HepG2 (cell line): ENCODE measurements around the gene ADIPOR2. TPM values are rescaled to one million over a fixed set of nuclear protein-coding genes. Genes with fewer than 3 reads are reported as not detected.
A peak's percentile ranks its signal among the peaks of the same experiment; 100 is the strongest.
"Not testable (repeated sequence)": the region's sequence is repeated elsewhere in the genome, so short reads cannot be mapped to it uniquely, and the experiment has no call there.

Experiments
- ATF4 ChIP-seq, 2 experiments: fragments of 450-650 bp in 1 of 2; sonication (generic) in 1 of 2; formaldehyde crosslinking; IDR thresholded peaks; 2 replicates each; pipeline versions ENCODE4 v1.5.0 to v1.8.0; 2020 to 2022; ENCODE audit warnings: mild to moderate bottlenecking in 1 of 2, missing genetic modification reagents in 1 of 2
- BCL6 ChIP-seq: IDR thresholded peaks from 2 replicates; pipeline ENCODE4 v1.6.1; 2016; ENCODE audit warnings: missing genetic modification reagents, missing compliant biosample characterization
- CREM ChIP-seq, 2 experiments: sonication (generic) in 1 of 2; formaldehyde crosslinking in 1 of 2; IDR thresholded peaks; 2 replicates each; pipeline versions ENCODE4 v1.4.0 to v1.6.1; 2016 to 2020; ENCODE audit warnings: antibody characterized with exemption in 1 of 2, mild to moderate bottlenecking in 1 of 2, missing genetic modification reagents in 1 of 2
- FOXK1 ChIP-seq: sonication (generic); formaldehyde crosslinking; IDR thresholded peaks from 2 replicates; pipeline ENCODE4 v1.4.0; 2020; ENCODE audit warnings: low read depth, missing genetic modification reagents, borderline replicate concordance
- GATAD2A ChIP-seq: IDR thresholded peaks from 2 replicates; pipeline ENCODE4 v1.6.1; 2016
- HDAC2 ChIP-seq: sonication (generic); formaldehyde crosslinking; IDR thresholded peaks from 2 replicates; pipeline ENCODE4 v1.4.0; 2020; ENCODE audit warnings: missing genetic modification reagents
- HMG20A ChIP-seq: IDR thresholded peaks from 2 replicates; pipeline ENCODE4 v1.6.1; 2016; ENCODE audit warnings: borderline replicate concordance
- ISL2 ChIP-seq: sonication (generic); formaldehyde crosslinking; IDR thresholded peaks from 2 replicates; pipeline ENCODE4 v1.5.0; 2020; ENCODE audit warnings: missing genetic modification reagents
- MED1 ChIP-seq: sonication (generic); formaldehyde crosslinking; IDR thresholded peaks from 2 replicates; pipeline ENCODE4 v1.4.0; 2020; ENCODE audit warnings: missing genetic modification reagents
- NCOA2 ChIP-seq: sonication (generic); formaldehyde crosslinking; IDR thresholded peaks from 2 replicates; pipeline ENCODE4 v1.8.0; 2022; ENCODE audit warnings: inconsistent platforms
- NR2F1 ChIP-seq, 2 experiments: fragments of 450-650 bp in 1 of 2; formaldehyde crosslinking in 1 of 2; IDR thresholded peaks; 2 replicates each; pipeline versions ENCODE4 v1.5.0 to v1.6.1; 2016 to 2020; ENCODE audit warnings: mild to moderate bottlenecking in 1 of 2, missing compliant biosample characterization in 1 of 2, missing genetic modification reagents in 1 of 2, moderate library complexity in 1 of 2
- PATZ1 ChIP-seq: sonication (generic); formaldehyde crosslinking; IDR thresholded peaks from 2 replicates; pipeline ENCODE4 v1.4.0; 2020; ENCODE audit warnings: missing genetic modification reagents
- POGZ ChIP-seq: sonication (generic); formaldehyde crosslinking; IDR thresholded peaks from 2 replicates; pipeline ENCODE4 v1.4.0; 2020; ENCODE audit warnings: mild to moderate bottlenecking, missing genetic modification reagents
- PPARG ChIP-seq: conservative IDR thresholded peaks from 2 replicates; pipeline ENCODE4 v1.6.1; 2016; ENCODE audit warnings: missing biosample characterization, missing genetic modification reagents
- RCOR2 ChIP-seq: IDR thresholded peaks from 2 replicates; pipeline ENCODE4 v1.6.1; 2016; ENCODE audit warnings: missing biosample characterization, missing genetic modification reagents
- RXRA ChIP-seq: sonication (generic); formaldehyde crosslinking; IDR thresholded peaks from 2 replicates; pipeline ENCODE4 v1.5.1; 2020; ENCODE audit warnings: missing genetic modification reagents
- SALL1 ChIP-seq: sonication (generic); formaldehyde crosslinking; IDR thresholded peaks from 2 replicates; pipeline ENCODE4 v1.8.0; 2022; ENCODE audit warnings: mild to moderate bottlenecking, missing genetic modification reagents
- SOX5 ChIP-seq: IDR thresholded peaks from 2 replicates; pipeline ENCODE4 v1.6.1; 2016; ENCODE audit warnings: borderline replicate concordance
- SOX6 ChIP-seq, 2 experiments: fragments of 450-650 bp in 1 of 2; sonication (generic) in 1 of 2; formaldehyde crosslinking in 1 of 2; IDR thresholded peaks; 2 replicates each; pipeline versions ENCODE4 v1.4.0 to v1.6.1; 2017 to 2020; ENCODE audit warnings: antibody characterized with exemption in 1 of 2, mild to moderate bottlenecking in 1 of 2, missing genetic modification reagents in 1 of 2
- THAP11 ChIP-seq: IDR thresholded peaks from 2 replicates; pipeline ENCODE4 v1.6.1; 2016; ENCODE audit warnings: missing biosample characterization, missing genetic modification reagents
- THRA ChIP-seq: sonication (generic); formaldehyde crosslinking; IDR thresholded peaks from 2 replicates; pipeline ENCODE4 v1.4.0; 2020; ENCODE audit warnings: missing genetic modification reagents, borderline replicate concordance
- ZNF12 ChIP-seq: sonication (generic); formaldehyde crosslinking; IDR thresholded peaks from 2 replicates; pipeline ENCODE4 v1.5.0; 2020; ENCODE audit warnings: missing genetic modification reagents
- ZNF644 ChIP-seq: IDR thresholded peaks from 2 replicates; pipeline ENCODE4 v1.6.1; 2016; ENCODE audit warnings: low read depth
- ZNF780A ChIP-seq: sonication (generic); formaldehyde crosslinking; IDR thresholded peaks from 2 replicates; pipeline ENCODE4 v1.8.0; 2022; ENCODE audit warnings: mild to moderate bottlenecking, missing genetic modification reagents, moderate library complexity
- polyA plus RNA-seq, 8 experiments: library from polyadenylated mRNA; depleted of rRNA in 3 of 8; stranded (reverse) in 7 of 8; unstranded in 1 of 8; fragments of >200 nt; fragmentation: Illumina TruSeq in 4 of 8; extraction: Trizol in 4 of 8; gene quantifications; 2 replicates each; pipeline versions ENCODE4 v1.2.1 to v1.2.3, GENCODE V29; 2011 to 2016; ENCODE audit warnings: low read depth in 4 of 8, missing spikeins in 1 of 8, mixed read lengths in 1 of 8; ENCODE audit not compliant: insufficient read depth in 1 of 8
- total RNA-seq, 5 experiments: library from RNA; depleted of rRNA; stranded (reverse); fragments of >200 nt; fragmentation: Illumina TruSeq; extraction: Trizol; gene quantifications; 2 replicates each; pipeline ENCODE4 v1.2.3, GENCODE V29; 2016; ENCODE audit warnings: low read depth in 1 of 5
- TF ChIP-seq, protein P1 (sequence below): IDR thresholded peaks from 2 replicates; pipeline ENCODE4 v1.6.1; 2016; ENCODE audit warnings: low read depth

ADIPOR2 gene
- total and polyA plus RNA-seq, 2 of the 13 experiments (the other 11 are each of a cell fraction or from before 2014, with no cell fraction given): 35.2 to 52.2 TPM

GRCh38 chr12:1711536-1712211 lies 20.8 kb downstream of the ADIPOR2 start (continued):
- not testable (repeated sequence) for TF ChIP-seq SOX6 (IDR thresholded peaks at IDR 0.05); CREM (CRISPR knock-in tag; IDR thresholded peaks at IDR 0.05)
- peak; percentile 73 for TF ChIP-seq SOX6 (CRISPR knock-in tag; IDR thresholded peaks at IDR 0.05)
- peak; percentile 43 for TF ChIP-seq THAP11 (CRISPR knock-in tag)
- peak; percentile 72 for TF ChIP-seq NCOA2
- TF ChIP-seq THRA (CRISPR knock-in tag): peak; percentile 50; the same call in 1 of the 2 replicates
- peak; percentile 23; the same call in 1 of the 2 replicates for TF ChIP-seq SALL1 (CRISPR knock-in tag)
- peak; percentile 84 for TF ChIP-seq ZNF12 (CRISPR knock-in tag)
- TF ChIP-seq BCL6 (CRISPR knock-in tag): peak; percentile 89
- 0 out of 2 replicates have a peak, but pooled peaks have one; percentile 21 for TF ChIP-seq MED1 (CRISPR knock-in tag)
- peak; percentile 56; the same call in 1 of the 2 replicates for TF ChIP-seq ISL2 (CRISPR knock-in tag)
- TF ChIP-seq ATF4 (CRISPR knock-in tag; IDR thresholded peaks at IDR 0.05): peak in 1 of 2 experiments; percentile 81; a peak in 2 of 4 replicates
- TF ChIP-seq RXRA: peak; percentile 67; the same call in 1 of the 2 replicates
- 0 out of 2 replicates have a peak, but pooled peaks have one; percentile 34 for TF ChIP-seq RCOR2 (CRISPR knock-in tag)
- 0 out of 2 replicates have a peak, but pooled peaks have one; percentile 34 for TF ChIP-seq POGZ (CRISPR knock-in tag)
- TF ChIP-seq FOXK1: peak; percentile 29; the same call in 1 of the 2 replicates
- TF ChIP-seq PATZ1: peak; percentile 53; the same call in 1 of the 2 replicates
- peak; percentile 55; the same call in 1 of the 2 replicates for TF ChIP-seq HDAC2
- TF ChIP-seq ZNF644 (CRISPR knock-in tag): peak; percentile 41; the same call in 1 of the 2 replicates
- TF ChIP-seq HMG20A (CRISPR knock-in tag): peak; percentile 64; the same call in 1 of the 2 replicates
- TF ChIP-seq GATAD2A (CRISPR knock-in tag): peak; percentile 89
- peak; percentile 36; the same call in 1 of the 2 replicates for TF ChIP-seq PPARG (CRISPR knock-in tag)
- peak; percentile 34; the same call in 1 of the 2 replicates for TF ChIP-seq CREM (IDR thresholded peaks at IDR 0.05)
- TF ChIP-seq SOX5: peak; percentile 66
- 0 out of 2 replicates have a peak, but pooled peaks have one; percentile 62 for TF ChIP-seq ZNF780A
- peak; percentile 23 to 80; a peak in 2 of 4 replicates for TF ChIP-seq NR2F1 (CRISPR knock-in tag; IDR thresholded peaks at IDR 0.05)
- TF ChIP-seq, protein P1, sequence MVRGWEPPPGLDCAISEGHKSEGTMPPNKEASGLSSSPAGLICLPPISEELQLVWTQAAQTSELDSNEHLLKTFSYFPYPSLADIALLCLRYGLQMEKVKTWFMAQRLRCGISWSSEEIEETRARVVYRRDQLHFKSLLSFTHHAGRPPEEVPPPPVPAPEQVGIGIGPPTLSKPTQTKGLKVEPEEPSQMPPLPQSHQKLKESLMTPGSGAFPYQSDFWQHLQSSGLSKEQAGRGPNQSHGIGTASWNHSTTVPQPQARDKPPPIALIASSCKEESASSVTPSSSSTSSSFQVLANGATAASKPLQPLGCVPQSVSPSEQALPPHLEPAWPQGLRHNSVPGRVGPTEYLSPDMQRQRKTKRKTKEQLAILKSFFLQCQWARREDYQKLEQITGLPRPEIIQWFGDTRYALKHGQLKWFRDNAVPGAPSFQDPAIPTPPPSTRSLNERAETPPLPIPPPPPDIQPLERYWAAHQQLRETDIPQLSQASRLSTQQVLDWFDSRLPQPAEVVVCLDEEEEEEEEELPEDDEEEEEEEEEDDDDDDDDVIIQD: peak; percentile 30; the same call in 1 of the 2 replicates
